Stimulated activated naive CD4-positive, alpha-beta T cell (primary cell): Measurements from ENCODE around the gene OR56A3.

Experiments used
- DNase-seq, 6 experiments: peaks; one replicate each; lab custom pipeline; 2025; lab: John Stamatoyannopoulos, UW

Gene OR56A3

DNA sequence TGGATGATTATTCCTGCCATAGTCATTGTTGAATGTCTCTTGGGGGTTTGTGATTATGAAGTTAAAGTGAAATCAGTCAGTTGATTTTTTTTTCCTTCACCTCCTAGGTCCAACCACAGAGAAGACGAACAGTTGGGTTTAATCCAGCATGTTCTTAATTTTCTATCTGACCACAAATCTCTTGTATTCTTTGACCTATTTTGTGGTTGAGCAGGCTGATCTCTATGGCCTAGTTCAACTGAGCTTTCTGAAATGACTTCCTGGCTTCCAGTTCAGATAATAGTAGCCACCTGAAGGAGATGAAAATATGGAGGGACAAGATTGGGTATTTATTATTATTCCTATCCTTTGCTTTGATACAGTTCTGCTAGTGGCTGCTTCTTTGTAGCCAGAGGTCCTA is 31.5 kb downstream of the OR56A3 start:
- no peak for DNase-seq

DNA sequence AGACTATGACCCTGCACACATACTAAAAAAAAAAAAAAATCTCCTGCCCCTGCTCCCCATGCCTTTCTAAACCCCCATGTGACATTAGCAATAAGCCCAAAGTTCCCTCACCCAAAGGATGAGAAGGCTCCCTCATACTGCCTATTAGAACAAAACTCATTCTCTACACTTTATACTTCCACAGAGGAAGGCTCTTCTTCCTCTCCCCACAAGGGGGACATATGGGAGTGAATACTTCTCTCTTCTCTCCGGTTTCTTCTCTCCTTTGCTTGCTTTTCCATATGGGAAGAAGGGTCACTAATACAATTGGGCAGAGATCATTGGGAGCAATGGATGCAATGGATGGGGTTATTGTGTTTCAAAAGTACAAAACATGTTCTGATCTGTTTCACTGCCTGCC is 41.4 kb downstream of the OR56A3 start:
- DNase-seq = no peak

- DNase-seq = no peak
Measured at GRCh38 chr11:5986885-5987284, 44.8 kb downstream of the OR56A3 start, which contains the start of gene OR52L1. Gene OR52L1 (minus strand): TSS chr11:5986985. CDS start chr11:5986930, 55 bp downstream.

GRCh38 chr11:5989203-5989602 is 47.2 kb downstream of the OR56A3 start:
- no peak for DNase-seq

GRCh38 chr11:5992150-5992549 is 50.1 kb downstream of the OR56A3 start:
- no peak for DNase-seq

GRCh38 chr11:5992604-5993251 is 50.7 kb downstream of the OR56A3 start:
- no peak for DNase-seq

- no peak for DNase-seq
Measured at GRCh38 chr11:5994791-5995190, 52.7 kb downstream of the OR56A3 start.
